Measurements from ENCODE around the gene SRD5A1. TPM values are rescaled to one million over a fixed set of nuclear protein-coding genes. Genes with fewer than 3 reads are reported as not detected.

SRD5A1 gene
- total and polyA plus RNA-seq, 2 of the 8 experiments (the other 6 are each of a cell fraction or from before 2014, with no cell fraction given) = 34.7 to 42.4 TPM

- H4K20me1 ChIP-seq (replicated peaks in 1 of 2; ENCODE audit: control insufficient read depth in 1 of 2, insufficient read depth in 2 of 2, low read length in 2 of 2) = peaks cover 0 to 4% of the 10 kb centered on the region in 2 experiments
- POLR2A ChIA-PET (ENCODE audit: partially characterized antibody) = no interaction called here
- no peak overlapping the region for H2BK12ac ChIP-seq (ENCODE audit: low read depth, low read length)
- H3K27me3 ChIP-seq (replicated peaks in 1 of 4; ENCODE audit: control insufficient read depth in 3 of 4, extremely low read depth in 1 of 4, insufficient read depth in 3 of 4, low read length in 3 of 4) = no peaks in the 10 kb centered on the region
- H3K9me3 ChIP-seq (ENCODE audit: insufficient read depth in 2 of 2, low read depth in 1 of 2, low read length in 1 of 2) = no peaks in the 10 kb centered on the region
- H3K4me2 ChIP-seq (ENCODE audit: insufficient read depth in 1 of 2, low read depth in 2 of 2, low read length in 2 of 2) = no peak overlapping the region
- H4K8ac ChIP-seq (ENCODE audit: extremely low read depth, insufficient read depth, low read length) = no peak overlapping the region
- H3K36me3 ChIP-seq (ENCODE audit: control insufficient read depth in 2 of 4, insufficient read depth in 4 of 4, low read length in 3 of 4) = no peaks in the 10 kb centered on the region; a peak in 1 of 8 replicates
- H3K14ac ChIP-seq (ENCODE audit: insufficient read length) = no peak overlapping the region
- H2BK15ac ChIP-seq (ENCODE audit: low read length) = no peak overlapping the region
- peaks cover 2% of the 10 kb centered on the region; the same call in 1 of the 2 replicates for H3K79me1 ChIP-seq (ENCODE audit: low read depth, low read length)
- H2AFZ ChIP-seq (ENCODE audit: low read length) = no peak overlapping the region
- DNase-seq (ENCODE audit: low read depth in 1 of 2, low spot score in 2 of 2) = no peak
- peaks cover 0 to 12% of the 10 kb centered on the region in 2 experiments; a peak in 2 of 4 replicates for H3K79me2 ChIP-seq (ENCODE audit: control insufficient read depth in 1 of 2, insufficient read depth in 2 of 2, low read length in 2 of 2)
- H3K4ac ChIP-seq (replicated peaks; ENCODE audit: insufficient read length, low read depth, low read length) = no peak overlapping the region
- no peak overlapping the region for H2BK20ac ChIP-seq (ENCODE audit: low read length)
- WGBS, 2 experiments (ENCODE audit: extremely low coverage in 1 of 2, insufficient coverage in 1 of 2, insufficient read length in 1 of 2, insufficient replicate concordance in 2 of 2, low coverage in 1 of 2, low lambda C conversion rate in 2 of 2, missing lambda C conversion rate in 1 of 2) = 90% methylated on average over 6 of the region's 6 CpGs; no CpG with 5 or more reads in 1 of the 2 experiments
- TF ChIP-seq ATF3 (IDR thresholded peaks at IDR 0.05; ENCODE audit: insufficient read depth, low read depth, low read length) (no peak), PHF8 (conservative IDR thresholded peaks at IDR 0.05; ENCODE audit: low read depth, low read length) (no peak), GTF2F1 (IDR thresholded peaks at IDR 0.05; ENCODE audit: borderline replicate concordance, low read depth, low read length) (no peak)
- H2BK120ac ChIP-seq (replicated peaks; ENCODE audit: low read depth, low read length) = no peak overlapping the region
- H3K56ac ChIP-seq (replicated peaks; ENCODE audit: insufficient read length, low read depth, low read length) = no peak overlapping the region
- H4K91ac ChIP-seq (replicated peaks; ENCODE audit: insufficient read length, low read length) = no peak overlapping the region
- no peaks in the 10 kb centered on the region for H3K23me2 ChIP-seq (ENCODE audit: low read depth, low read length)
- no peak overlapping the region for H3K4me3 ChIP-seq (ENCODE audit: extremely low read depth in 1 of 4, insufficient read depth in 2 of 4, low read depth in 3 of 4, low read length in 4 of 4)
- no peak overlapping the region for H3K18ac ChIP-seq (ENCODE audit: extremely low read depth, low read length)
- FAIRE-seq = no peak
- H2AK5ac ChIP-seq (ENCODE audit: low read depth, low read length) = no peak overlapping the region
- H3K27ac ChIP-seq (ENCODE audit: low read depth, low read length) = no peak overlapping the region
- no peak overlapping the region for H4K5ac ChIP-seq (ENCODE audit: insufficient read length, low read depth, low read length)
- no peak overlapping the region for H3K9ac ChIP-seq (replicated peaks in 1 of 4; ENCODE audit: extremely low read depth in 1 of 4, low read depth in 3 of 4, low read length in 3 of 4)
- peaks cover 0 to 8% (median 0%) of the 10 kb centered on the region in 4 experiments; a peak in 1 of 7 replicates for H3K4me1 ChIP-seq (replicated peaks in 1 of 4; ENCODE audit: control insufficient read depth in 3 of 4, insufficient read depth in 4 of 4, low read length in 3 of 4)
- CTCF ChIA-PET (ENCODE audit: partially characterized antibody) = interaction anchor here (1.4 kb wide), 1 partner anchor 101 kb away, joined by 3 read pairs; no protein-coding TSS in a partner anchor
- no peak overlapping the region for H2BK5ac ChIP-seq (ENCODE audit: low read depth, low read length)
- no peak overlapping the region for H3K23ac ChIP-seq (ENCODE audit: insufficient read length)
Observed at GRCh38 chr5:6644794-6645241, 11.6 kb downstream of the SRD5A1 start.

All from H1 (cell line).